Rectal smooth muscle tissue (tissue), 1 donor: ENCODE measurements around the gene HDAC10.

Experiments
- H3K27ac ChIP-seq: one replicate; pipeline ENCODE4 v1.7.0; 2013; ENCODE audit warnings: low read depth, low read length, inconsistent platforms
- H3K27me3 ChIP-seq: one replicate; pipeline ENCODE4 v1.7.0; 2013; ENCODE audit warnings: low read length; ENCODE audit not compliant: control insufficient read depth, insufficient read depth
- H3K36me3 ChIP-seq: one replicate; pipeline ENCODE4 v1.7.0; 2013; ENCODE audit warnings: low read length; ENCODE audit not compliant: control insufficient read depth, insufficient read depth
- H3K4me1 ChIP-seq: one replicate; pipeline ENCODE4 v1.7.0; 2013; ENCODE audit warnings: low read length; ENCODE audit not compliant: control insufficient read depth, insufficient read depth
- H3K4me3 ChIP-seq: one replicate; pipeline ENCODE4 v1.7.0; 2013; ENCODE audit warnings: low read length
- H3K9ac ChIP-seq: one replicate; pipeline ENCODE4 v1.7.0; 2013; ENCODE audit warnings: low read length

Gene HDAC10

GRCh38 chr22:50228366-50228765 lies 22.7 kb downstream of the HDAC10 start:
- peaks cover 20% of the 10 kb centered on the region for H3K36me3 ChIP-seq
- H3K4me3 ChIP-seq = no peak overlapping the region
- no peak overlapping the region for H3K9ac ChIP-seq
- H3K4me1 ChIP-seq = no peaks in the 10 kb centered on the region
- no peaks in the 10 kb centered on the region for H3K27me3 ChIP-seq
- H3K27ac ChIP-seq = no peak overlapping the region

- Histone ChIP-seq H3K4me3 (no peak overlapping the region), H3K9ac (no peak overlapping the region), H3K36me3 (peaks cover 17% of the 10 kb centered on the region), H3K27ac (no peak overlapping the region), H3K4me1 (no peaks in the 10 kb centered on the region), H3K27me3 (no peaks in the 10 kb centered on the region)
Measured at GRCh38 chr22:50227579-50228215, 23.4 kb downstream of the HDAC10 start.

- Histone ChIP-seq H3K27me3 (no peaks in the 10 kb centered on the region), H3K4me1 (no peaks in the 10 kb centered on the region), H3K9ac (no peak overlapping the region), H3K36me3 (peaks cover 22% of the 10 kb centered on the region), H3K27ac (no peak overlapping the region), H3K4me3 (no peak overlapping the region)
Measured at GRCh38 chr22:50226875-50227165, 24.2 kb downstream of the HDAC10 start.

GRCh38 chr22:50226063-50226874 lies 24.8 kb downstream of the HDAC10 start:
- Histone ChIP-seq H3K27ac (no peak overlapping the region), H3K4me1 (no peaks in the 10 kb centered on the region), H3K36me3 (peaks cover 23% of the 10 kb centered on the region), H3K4me3 (no peak overlapping the region), H3K27me3 (no peaks in the 10 kb centered on the region), H3K9ac (no peak overlapping the region)

- no peak overlapping the region for H3K4me3 ChIP-seq
- no peak overlapping the region for H3K27ac ChIP-seq
- H3K9ac ChIP-seq = no peak overlapping the region
- H3K27me3 ChIP-seq = no peaks in the 10 kb centered on the region
- H3K36me3 ChIP-seq = peaks cover 32% of the 10 kb centered on the region
- no peaks in the 10 kb centered on the region for H3K4me1 ChIP-seq
Measured at GRCh38 chr22:50225200-50225969, 25.7 kb downstream of the HDAC10 start.

- Histone ChIP-seq H3K27ac (no peak overlapping the region), H3K36me3 (peaks cover 35% of the 10 kb centered on the region)
Measured at GRCh38 chr22:50224071-50224470, 27.0 kb downstream of the HDAC10 start.

GRCh38 chr22:50222508-50222907 lies 28.6 kb downstream of the HDAC10 start:
- Histone ChIP-seq H3K27me3 (no peaks in the 10 kb centered on the region), H3K9ac (no peak overlapping the region), H3K4me3 (no peak overlapping the region), H3K27ac (no peak overlapping the region), H3K36me3 (peaks cover 46% of the 10 kb centered on the region), H3K4me1 (peaks cover 5% of the 10 kb centered on the region)

More at GRCh38 chr22:50224071-50224470, 27.0 kb downstream of the HDAC10 start:
- peaks cover 5% of the 10 kb centered on the region for H3K4me1 ChIP-seq
- H3K27me3 ChIP-seq = no peaks in the 10 kb centered on the region
- no peak overlapping the region for H3K4me3 ChIP-seq
- no peak overlapping the region for H3K9ac ChIP-seq

- H3K27me3 ChIP-seq = no peaks in the 10 kb centered on the region
- H3K27ac ChIP-seq = no peak overlapping the region
- peaks cover 44% of the 10 kb centered on the region for H3K36me3 ChIP-seq
- H3K4me3 ChIP-seq = no peak overlapping the region
- H3K9ac ChIP-seq = no peak overlapping the region
- peaks cover 5% of the 10 kb centered on the region for H3K4me1 ChIP-seq
Measured at GRCh38 chr22:50221410-50222300, 29.4 kb downstream of the HDAC10 start.

- H3K36me3 ChIP-seq = peaks cover 45% of the 10 kb centered on the region
- peaks cover 5% of the 10 kb centered on the region for H3K4me1 ChIP-seq
- no peak overlapping the region for H3K27ac ChIP-seq
- no peaks in the 10 kb centered on the region for H3K27me3 ChIP-seq
- no peak overlapping the region for H3K4me3 ChIP-seq
- no peak overlapping the region for H3K9ac ChIP-seq
Measured at GRCh38 chr22:50220603-50221409, 30.3 kb downstream of the HDAC10 start.

GRCh38 chr22:50219800-50220602 lies 31.1 kb downstream of the HDAC10 start:
- H3K27ac ChIP-seq = no peak overlapping the region
- H3K9ac ChIP-seq = no peak overlapping the region
- H3K36me3 ChIP-seq = peaks cover 51% of the 10 kb centered on the region
- H3K27me3 ChIP-seq = no peaks in the 10 kb centered on the region
- peaks cover 5% of the 10 kb centered on the region for H3K4me1 ChIP-seq
- no peak overlapping the region for H3K4me3 ChIP-seq
